ENCODE data around the gene ERCC6L2.

- TF ChIP-seq CTCF (IDR thresholded peaks at IDR 0.05), result no peak
- TF ChIP-seq POLR2A (IDR thresholded peaks at IDR 0.05), result no peak
Observed at GRCh38 chr9:95963659-95964058, 88.2 kb downstream of the ERCC6L2 start.

All from Peyer's patch (tissue), 4 donors.